Adrenal gland (tissue), 5 donors: ENCODE data around the gene LINC01488.

Experiments
- POLR2A ChIP-seq, 2 donors: fragments of 450-650 bp; IDR thresholded peaks; one replicate each; pipeline ENCODE4 v1.6.1; 2017; ENCODE audit warnings: antibody characterized with exemption in 2 of 2, mild to moderate bottlenecking in 2 of 2, moderate library complexity in 1 of 2
- TF ChIP-seq, protein P1 (sequence below), 6 experiments: fragments of 450-650 bp in 4 of 6; fragments of 200-600 bp in 2 of 6; sonication (generic) in 1 of 6; IDR thresholded peaks; 1 replicate in 5 of 6; 2 replicates in 1 of 6; pipeline versions ENCODE4 v1.5.1 to v1.8.0; 2016 to 2021; ENCODE audit warnings: antibody characterized with exemption in 6 of 6, mild to moderate bottlenecking in 2 of 6, moderate library complexity in 1 of 6
- donor health status: DM: no; HTN: no; CAD: no.

DNA sequence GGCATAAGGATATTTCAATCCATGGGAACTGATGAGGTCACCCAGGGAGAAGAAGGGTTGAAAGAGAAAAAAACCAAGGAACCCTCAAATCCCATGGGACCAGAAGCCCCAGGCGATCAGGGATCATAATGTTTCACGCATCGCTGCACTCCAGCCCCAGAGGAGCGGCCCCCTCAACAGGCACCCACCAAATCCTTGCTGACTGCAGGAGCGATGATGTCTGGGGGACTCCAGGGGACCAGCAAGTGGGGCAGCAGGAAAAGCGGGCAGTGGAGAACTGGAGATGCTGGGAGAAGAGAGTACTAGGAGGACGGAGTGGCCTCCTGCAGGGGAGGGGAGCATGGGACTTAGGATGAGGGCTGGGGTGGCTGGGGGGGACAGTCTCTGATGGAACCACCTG lies 47.7 kb upstream of the LINC01488 start:
- TF ChIP-seq, protein P1, sequence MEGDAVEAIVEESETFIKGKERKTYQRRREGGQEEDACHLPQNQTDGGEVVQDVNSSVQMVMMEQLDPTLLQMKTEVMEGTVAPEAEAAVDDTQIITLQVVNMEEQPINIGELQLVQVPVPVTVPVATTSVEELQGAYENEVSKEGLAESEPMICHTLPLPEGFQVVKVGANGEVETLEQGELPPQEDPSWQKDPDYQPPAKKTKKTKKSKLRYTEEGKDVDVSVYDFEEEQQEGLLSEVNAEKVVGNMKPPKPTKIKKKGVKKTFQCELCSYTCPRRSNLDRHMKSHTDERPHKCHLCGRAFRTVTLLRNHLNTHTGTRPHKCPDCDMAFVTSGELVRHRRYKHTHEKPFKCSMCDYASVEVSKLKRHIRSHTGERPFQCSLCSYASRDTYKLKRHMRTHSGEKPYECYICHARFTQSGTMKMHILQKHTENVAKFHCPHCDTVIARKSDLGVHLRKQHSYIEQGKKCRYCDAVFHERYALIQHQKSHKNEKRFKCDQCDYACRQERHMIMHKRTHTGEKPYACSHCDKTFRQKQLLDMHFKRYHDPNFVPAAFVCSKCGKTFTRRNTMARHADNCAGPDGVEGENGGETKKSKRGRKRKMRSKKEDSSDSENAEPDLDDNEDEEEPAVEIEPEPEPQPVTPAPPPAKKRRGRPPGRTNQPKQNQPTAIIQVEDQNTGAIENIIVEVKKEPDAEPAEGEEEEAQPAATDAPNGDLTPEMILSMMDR (IDR thresholded peaks at IDR 0.05), result no peak
- no peak for TF ChIP-seq POLR2A (IDR thresholded peaks at IDR 0.05)
